Endothelial cell of umbilical vein (primary cell): ENCODE results near the gene TGM4. TPM values are rescaled to one million over a fixed set of nuclear protein-coding genes. Genes with fewer than 3 reads are reported as not detected.

ENCODE experiments used
- BruUV-seq: library from RNA; stranded (reverse); fragments of 400-500 nt; replicated peaks from 2 replicates; lab custom pipeline; 2021; lab: Mats Ljungman, UMichigan
- CTCF ChIA-PET: fragments of 300-600, 350-600 bp; sonication (Branson Sonifier 250); formaldehyde crosslinking; loops from one replicate; lab custom pipeline; 2021; ENCODE audit warnings: antibody characterized with exemption, inconsistent platforms; lab: Charles Lee
- POLR2A ChIA-PET: fragments of 300-600, 350-600 bp; sonication (Branson Sonifier 250); formaldehyde crosslinking; loops from one replicate; lab custom pipeline; 2021; ENCODE audit warnings: antibody characterized with exemption, inconsistent platforms; lab: Charles Lee
- DNase-seq: peaks from one replicate; pipeline ENCODE4 v3.0.0-alpha.2; 2011; ENCODE audit warnings: low read depth, low spot score
- FAIRE-seq: peaks from 2 replicates; lab custom pipeline; 2011; peaks lifted over from hg19 to GRCh38; lab: Jason Lieb, UNC
- H2AFZ ChIP-seq: 2 replicates; pipeline ENCODE4 v1.6.0; 2012; ENCODE audit warnings: low read depth, low read length, control low read depth, inconsistent platforms
- H3K27ac ChIP-seq: 2 replicates; pipeline ENCODE4 v1.5.1; 2011; ENCODE audit warnings: low read depth, mild to moderate bottlenecking, control low read depth, low read length, moderate library complexity; ENCODE audit not compliant: insufficient read depth
- H3K27me3 ChIP-seq, 2 experiments: 2 replicates each; pipeline versions ENCODE4 v1.6.0 to v1.6.1; 2011; ENCODE audit warnings: low read length in 2 of 2, mixed read lengths in 1 of 2; ENCODE audit not compliant: control insufficient read depth in 2 of 2, insufficient read depth in 2 of 2
- H3K36me3 ChIP-seq, 2 experiments: 2 replicates in 1 of 2; 3 replicates in 1 of 2; pipeline ENCODE4 v1.5.1; 2011; ENCODE audit warnings: low read length in 2 of 2, mild to moderate bottlenecking in 1 of 2, moderate library complexity in 1 of 2; ENCODE audit not compliant: control insufficient read depth in 2 of 2, insufficient read depth in 2 of 2; ENCODE audit errors: extremely low read depth in 1 of 2
- H3K4me1 ChIP-seq: 3 replicates; pipeline ENCODE4 v1.5.1; 2011; ENCODE audit warnings: mild to moderate bottlenecking, low read length; ENCODE audit not compliant: control insufficient read depth, insufficient read depth; ENCODE audit errors: extremely low read depth
- H3K4me2 ChIP-seq: 2 replicates; pipeline ENCODE4 v1.6.1; 2011; ENCODE audit warnings: low read length, control low read depth, mixed read lengths; ENCODE audit not compliant: insufficient read depth
- H3K4me3 ChIP-seq, 3 experiments: fragments of 200-600 bp in 1 of 3; sonication (generic), shearing (Covaris generic) in 1 of 3; replicated peaks in 1 of 3; 2 replicates each; pipeline ENCODE4 v1.5.1; 2011 to 2016; ENCODE audit warnings: control low read depth in 3 of 3, low read length in 3 of 3, mild to moderate bottlenecking in 2 of 3, inconsistent platforms in 1 of 3, low read depth in 1 of 3, moderate library complexity in 1 of 3; ENCODE audit not compliant: insufficient read depth in 1 of 3
- H3K79me2 ChIP-seq: 2 replicates; pipeline ENCODE4 v1.6.0; 2012; ENCODE audit warnings: low read length, inconsistent platforms; ENCODE audit not compliant: control insufficient read depth, insufficient read depth
- H3K9ac ChIP-seq: replicated peaks from 2 replicates; pipeline ENCODE3; 2011; ENCODE audit warnings: low read length, control low read depth; ENCODE audit not compliant: insufficient read depth; ENCODE audit errors: extremely low read depth
- H3K9me1 ChIP-seq: replicated peaks from 3 replicates; pipeline ENCODE4 v1.6.0; 2011; ENCODE audit warnings: mild to moderate bottlenecking, low read length; ENCODE audit not compliant: control insufficient read depth, insufficient read depth; ENCODE audit errors: extremely low read depth
- H3K9me3 ChIP-seq: replicated peaks from 2 replicates; pipeline ENCODE4 v1.5.1; 2012; ENCODE audit warnings: low read length, inconsistent platforms; ENCODE audit not compliant: control insufficient read depth, insufficient read depth
- H4K20me1 ChIP-seq: replicated peaks from 2 replicates; pipeline ENCODE3; 2011; ENCODE audit warnings: mild to moderate bottlenecking, low read length; ENCODE audit not compliant: control insufficient read depth, insufficient read depth; ENCODE audit errors: extremely low read depth
- EZH2 ChIP-seq: IDR thresholded peaks from 2 replicates; pipeline ENCODE4 v1.6.1; 2012; ENCODE audit warnings: borderline replicate concordance, low read depth, mild to moderate bottlenecking, moderate library complexity, low read length, inconsistent platforms; ENCODE audit not compliant: severe bottlenecking
- FOS ChIP-seq: IDR thresholded peaks from 2 replicates; pipeline ENCODE4 v1.6.1; 2011; ENCODE audit warnings: mild to moderate bottlenecking, low read length, moderate library complexity, borderline replicate concordance; ENCODE audit not compliant: insufficient read depth
- GATA2 ChIP-seq: IDR thresholded peaks from 2 replicates; pipeline ENCODE4 v1.7.0; 2011; ENCODE audit warnings: low read depth, mild to moderate bottlenecking, moderate library complexity, mixed read lengths, low read length; ENCODE audit not compliant: insufficient read length, insufficient read depth
- MYC ChIP-seq: IDR thresholded peaks from one replicate; pipeline ENCODE4 v1.6.1; 2011; ENCODE audit warnings: mild to moderate bottlenecking, low read depth, low read length
- POLR2AphosphoS5 ChIP-seq: IDR thresholded peaks from 2 replicates; pipeline ENCODE4 v1.6.1; 2012; ENCODE audit warnings: low read depth, mild to moderate bottlenecking, control low read depth, low read length, moderate library complexity; ENCODE audit not compliant: insufficient read depth
- dilution Hi-C: fragments of 300-500 bp; cut with MboI; formaldehyde crosslinking; loops from one replicate; pipeline ENCODE4 v1.15.0; 2019; ENCODE audit warnings: low sequenced_read_pairs; ENCODE audit not compliant: extremely low pct_ligation_motif_present
- intact Hi-C: fragments of 100-400 bp; cut with micrococcal nuclease; formaldehyde crosslinking; loops from one replicate; pipeline ENCODE4 v1.10.0; 2022
- polyA plus RNA-seq, 4 experiments: library from polyadenylated mRNA; depleted of rRNA in 3 of 4; stranded (reverse) in 3 of 4; unstranded in 1 of 4; fragments of >200 nt; gene quantifications; 2 replicates each; pipeline versions ENCODE4 v1.2.1 to v1.2.3, GENCODE V29; 2011 to 2012; ENCODE audit warnings: missing spikeins in 1 of 4
- total RNA-seq: library from RNA; stranded (reverse); gene quantifications from 2 replicates; pipeline ENCODE4 v1.2.3, GENCODE V29; 2021
- TF ChIP-seq, protein P1 (sequence below), 2 donors: IDR thresholded peaks; 1 replicate in 1 of 2; 2 replicates in 1 of 2; pipeline ENCODE4 v1.5.1; 2011; ENCODE audit warnings: low read length in 2 of 2, mild to moderate bottlenecking in 2 of 2, moderate library complexity in 2 of 2, control low read depth in 1 of 2, inconsistent platforms in 1 of 2, low read depth in 1 of 2; ENCODE audit not compliant: insufficient read depth in 1 of 2; ENCODE audit errors: extremely low read depth in 1 of 2

TGM4 gene
- total and polyA plus RNA-seq, 2 donors (not counting 3 experiments of a cell fraction or from before 2014, with no cell fraction given) = 0.11 to 0.24 TPM

DNA sequence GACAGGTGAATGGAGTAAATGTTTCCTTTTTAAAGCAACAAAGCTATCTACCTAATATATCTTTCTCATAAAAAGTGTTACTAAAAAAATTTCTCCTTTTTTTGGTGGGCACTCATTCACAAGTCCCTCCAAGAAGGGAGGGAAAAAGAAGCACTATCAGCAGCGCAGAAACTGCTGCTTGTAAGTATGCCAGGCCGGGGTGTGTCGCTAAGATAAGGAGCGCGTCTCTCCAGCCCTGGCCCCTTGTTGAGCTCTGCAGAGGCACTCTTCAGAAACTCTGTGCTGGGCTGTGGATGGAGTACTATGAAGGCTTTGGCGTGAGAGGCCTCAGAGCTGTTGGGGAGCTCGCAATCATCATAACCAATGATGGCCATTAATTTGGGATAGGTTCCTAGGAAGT lies 52.5 kb downstream of the TGM4 start:
- dilution Hi-C loops (no loop called here), intact Hi-C loops (no loop called here)
- no peak overlapping the region for H3K27ac ChIP-seq
- H3K79me2 ChIP-seq = no peaks in the 10 kb centered on the region
- no peak overlapping the region for H2AFZ ChIP-seq
- H3K9me1 ChIP-seq = no peaks in the 10 kb centered on the region
- H3K9ac ChIP-seq = no peak overlapping the region
- H3K4me3 ChIP-seq = no peak overlapping the region
- H3K27me3 ChIP-seq = no peaks in the 10 kb centered on the region
- H3K4me2 ChIP-seq = no peak overlapping the region
- no peak for DNase-seq
- POLR2A ChIA-PET = no interaction called here
- H3K36me3 ChIP-seq = peaks cover 2 to 27% of the 10 kb centered on the region in 2 experiments
- CTCF ChIA-PET = no interaction called here
- H3K4me1 ChIP-seq = no peaks in the 10 kb centered on the region
- FAIRE-seq = no peak
- BruUV-seq = no TSS peak
- TF ChIP-seq GATA2 = no peak
- no peak for TF ChIP-seq EZH2
- TF ChIP-seq, protein P1, sequence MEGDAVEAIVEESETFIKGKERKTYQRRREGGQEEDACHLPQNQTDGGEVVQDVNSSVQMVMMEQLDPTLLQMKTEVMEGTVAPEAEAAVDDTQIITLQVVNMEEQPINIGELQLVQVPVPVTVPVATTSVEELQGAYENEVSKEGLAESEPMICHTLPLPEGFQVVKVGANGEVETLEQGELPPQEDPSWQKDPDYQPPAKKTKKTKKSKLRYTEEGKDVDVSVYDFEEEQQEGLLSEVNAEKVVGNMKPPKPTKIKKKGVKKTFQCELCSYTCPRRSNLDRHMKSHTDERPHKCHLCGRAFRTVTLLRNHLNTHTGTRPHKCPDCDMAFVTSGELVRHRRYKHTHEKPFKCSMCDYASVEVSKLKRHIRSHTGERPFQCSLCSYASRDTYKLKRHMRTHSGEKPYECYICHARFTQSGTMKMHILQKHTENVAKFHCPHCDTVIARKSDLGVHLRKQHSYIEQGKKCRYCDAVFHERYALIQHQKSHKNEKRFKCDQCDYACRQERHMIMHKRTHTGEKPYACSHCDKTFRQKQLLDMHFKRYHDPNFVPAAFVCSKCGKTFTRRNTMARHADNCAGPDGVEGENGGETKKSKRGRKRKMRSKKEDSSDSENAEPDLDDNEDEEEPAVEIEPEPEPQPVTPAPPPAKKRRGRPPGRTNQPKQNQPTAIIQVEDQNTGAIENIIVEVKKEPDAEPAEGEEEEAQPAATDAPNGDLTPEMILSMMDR (IDR thresholded peaks at IDR 0.05; ENCODE audit: extremely low read depth in 1 of 2, insufficient read depth in 1 of 2, low read depth in 1 of 2, low read length in 2 of 2) = no peak
- TF ChIP-seq FOS = no peak
- no peaks in the 10 kb centered on the region for H4K20me1 ChIP-seq
- no peaks in the 10 kb centered on the region for H3K9me3 ChIP-seq

DNA sequence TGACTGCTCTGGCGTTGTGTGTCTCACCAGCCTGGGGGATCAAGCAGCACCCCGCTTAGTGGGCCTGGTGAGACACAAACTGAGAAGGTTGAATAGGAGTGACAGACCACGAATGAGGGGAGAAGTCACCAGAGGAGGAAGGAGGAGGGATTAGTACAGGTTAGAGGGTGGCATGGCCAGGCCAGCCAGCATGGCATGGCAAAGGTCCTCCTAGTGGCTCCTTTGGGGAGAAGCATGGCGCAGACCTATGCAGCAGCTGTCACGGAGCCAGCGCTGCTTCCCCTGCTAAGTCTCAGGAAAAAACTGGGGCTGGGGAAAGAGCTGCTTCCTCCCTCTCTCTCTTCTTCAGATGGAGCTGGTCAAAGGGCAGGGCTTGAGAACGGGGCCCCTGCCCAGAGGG lies 53.0 kb downstream of the TGM4 start:
- BruUV-seq = no TSS peak
- Histone ChIP-seq H3K4me2 (no peak overlapping the region), H3K79me2 (no peaks in the 10 kb centered on the region), H2AFZ (no peak overlapping the region), H3K27ac (no peak overlapping the region), H3K9me1 (no peaks in the 10 kb centered on the region), H3K9ac (no peak overlapping the region), H3K4me1 (no peaks in the 10 kb centered on the region), H3K9me3 (no peaks in the 10 kb centered on the region), H3K27me3 (no peaks in the 10 kb centered on the region), H3K36me3 (peaks cover 2 to 24% of the 10 kb centered on the region in 2 experiments), H4K20me1 (no peaks in the 10 kb centered on the region), H3K4me3 (no peak overlapping the region)
- dilution Hi-C loops = no loop called here
- ChIA-PET CTCF (no interaction called here), POLR2A (no interaction called here)
- TF ChIP-seq FOS (no peak), MYC (no peak), POLR2AphosphoS5 (no peak), GATA2 (no peak)
- TF ChIP-seq, protein P1 (IDR thresholded peaks at IDR 0.05; ENCODE audit: extremely low read depth in 1 of 2, insufficient read depth in 1 of 2, low read depth in 1 of 2, low read length in 2 of 2) = no peak
- FAIRE-seq (no peak), DNase-seq (no peak)
- intact Hi-C loops = no loop called here
